Mucosa of descending colon (tissue), 3 donors: ENCODE measurements around the gene SYNE2. TPM values are rescaled to one million over a fixed set of nuclear protein-coding genes. Genes with fewer than 3 reads are reported as not detected.

Experiments used
- ATAC-seq: fragments of 200-7000 bp; cut with Tn5 transposase; one replicate; pipeline ENCODE4 v1.9.1; 2020; ENCODE audit warnings: mild to moderate bottlenecking, moderate library complexity
- DNase-seq, 3 donors: peaks; one replicate each; pipeline ENCODE4 v3.0.0-alpha.2; 2020
- H3K36me3 ChIP-seq: fragments of 200-600 bp; one replicate; pipeline ENCODE4 v1.8.0; 2021; ENCODE audit warnings: low read depth, mild to moderate bottlenecking
- H3K4me1 ChIP-seq: fragments of 200-600 bp; one replicate; pipeline ENCODE4 v1.8.0; 2021; ENCODE audit warnings: low read depth, mild to moderate bottlenecking
- H3K4me3 ChIP-seq: fragments of 200-600 bp; one replicate; pipeline ENCODE4 v1.8.0; 2021; ENCODE audit warnings: mild to moderate bottlenecking
- H3K9me3 ChIP-seq: fragments of 200-600 bp; one replicate; pipeline ENCODE4 v1.8.0; 2021; ENCODE audit warnings: mild to moderate bottlenecking
- CTCF ChIP-seq: fragments of 200-600 bp; IDR thresholded peaks from one replicate; pipeline ENCODE4 v1.8.0; 2022; ENCODE audit warnings: antibody characterized with exemption, mild to moderate bottlenecking
- intact Hi-C, 2 donors: fragments of 100-400 bp; cut with DNase I in 1 of 2; cut with micrococcal nuclease in 1 of 2; formaldehyde crosslinking; loops; one replicate each; pipeline versions ENCODE4 v1.11.0 to v1.11.1; 2022; cut with DNase I, micrococcal nuclease
- total RNA-seq, 3 donors: library from RNA; stranded (reverse); fragmentation: NEBNext Ultra II Directional in 2 of 3; extraction: Animal tissue kit (Norgen Biotek cat#: 25700) in 2 of 3; gene quantifications; one replicate each; pipeline versions ENCODE4 v1.2.1 to v1.2.4, GENCODE V29; 2021 to 2023
- donor health status: DM: no; HTN: no; CAD: no; lungs with moderate emphysema.
- donor health status: DM: no; HTN: no; CAD: no.
- donor health status: DM: no; HTN: yes; CAD: no.

The SYNE2 gene
- total RNA-seq, 3 donors from 2014 or later, result 104 to 215 (median 174) TPM

DNA sequence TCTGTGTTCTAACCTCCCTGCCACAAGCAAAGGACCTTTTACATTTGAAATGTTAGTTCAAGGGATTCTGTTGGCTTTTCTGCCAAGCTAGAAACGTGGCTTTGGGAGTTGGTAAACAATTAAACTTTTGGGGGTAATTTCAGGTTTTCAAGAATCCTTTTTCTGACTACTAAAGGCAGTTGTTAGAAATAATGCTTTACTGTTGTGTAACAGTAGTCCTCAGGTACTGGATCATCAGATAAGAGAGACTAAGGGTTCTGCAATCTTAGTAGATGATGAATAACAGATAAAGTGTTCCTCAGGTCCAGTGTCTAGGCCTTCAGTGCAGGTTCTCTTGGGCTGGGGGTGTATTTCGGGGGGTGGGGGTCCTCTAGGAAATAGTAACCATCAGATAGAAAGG lies 192.3 kb downstream of the SYNE2 start:
- H3K4me3 ChIP-seq, result no peak overlapping the region
- intact Hi-C loops, result no loop called here
- H3K9me3 ChIP-seq, result no peaks in the 10 kb centered on the region
- DNase-seq (no peak), ATAC-seq (no peak)
- no peaks in the 10 kb centered on the region for H3K36me3 ChIP-seq
- no peak for TF ChIP-seq CTCF
- no peaks in the 10 kb centered on the region for H3K4me1 ChIP-seq

- intact Hi-C loops, result no loop called here
- no peak overlapping the region for H3K4me3 ChIP-seq
- ATAC-seq, result no peak
- H3K9me3 ChIP-seq, result no peaks in the 10 kb centered on the region
- H3K36me3 ChIP-seq, result no peaks in the 10 kb centered on the region
- no peaks in the 10 kb centered on the region for H3K4me1 ChIP-seq
- DNase-seq, result no peak
- no peak for TF ChIP-seq CTCF
Observed at GRCh38 chr14:64049616-64050381, 197.0 kb downstream of the SYNE2 start.

DNA sequence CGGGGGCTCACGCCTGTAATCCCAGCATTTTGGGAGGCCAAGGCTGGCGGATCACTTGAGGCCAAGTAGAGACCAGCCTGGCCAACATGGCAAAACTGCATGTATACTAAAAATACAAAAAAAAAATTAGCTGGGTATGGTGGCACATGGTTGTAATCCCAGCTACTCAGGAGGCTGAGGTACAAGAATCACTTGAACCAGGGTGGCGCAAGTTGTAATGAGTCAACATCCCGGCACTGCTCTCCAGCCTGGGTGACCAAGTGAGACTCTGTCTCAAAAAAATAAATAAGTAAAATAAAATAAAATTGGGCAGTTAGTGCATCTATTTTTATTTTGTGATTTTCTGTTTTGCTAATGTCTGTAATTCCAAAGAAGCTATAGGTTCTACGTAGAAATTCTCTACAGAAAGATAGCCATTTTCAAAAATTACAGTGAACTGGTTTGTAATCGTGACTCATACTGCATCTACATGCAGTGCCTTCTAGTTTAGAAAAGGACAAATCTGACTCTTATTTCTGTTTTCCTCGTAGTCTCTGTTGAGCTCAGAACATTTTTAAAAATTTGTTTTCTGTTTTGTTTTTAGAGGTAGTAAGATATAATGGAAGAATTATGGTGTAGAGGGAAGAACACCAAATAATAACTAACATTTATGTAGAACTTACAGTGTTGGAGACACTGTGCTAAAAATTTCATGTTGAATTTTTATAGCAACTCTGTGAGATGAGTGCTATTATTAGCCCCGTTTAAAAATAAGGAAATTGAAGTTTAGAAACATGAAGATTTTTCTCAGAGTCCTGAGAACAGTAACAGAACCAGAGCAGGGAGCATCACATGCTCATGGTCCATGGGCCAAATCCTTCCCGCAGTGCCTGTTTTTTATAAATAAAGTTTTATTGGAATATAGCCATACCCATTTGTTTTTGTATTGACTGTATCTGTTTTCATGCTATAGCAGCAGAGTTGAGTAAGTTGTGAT lies 201.2 kb downstream of the SYNE2 start:
- intact Hi-C loops, result no loop called here
- ATAC-seq (no peak), DNase-seq (no peak)
- no peaks in the 10 kb centered on the region for H3K4me1 ChIP-seq
- no peaks in the 10 kb centered on the region for H3K36me3 ChIP-seq
- H3K9me3 ChIP-seq, result no peaks in the 10 kb centered on the region
- no peak for TF ChIP-seq CTCF
- no peak overlapping the region for H3K4me3 ChIP-seq

- DNase-seq, result no peak
- H3K36me3 ChIP-seq, result no peaks in the 10 kb centered on the region
- ATAC-seq, result peak; percentile 7
- intact Hi-C loops, result no loop called here
- H3K4me1 ChIP-seq, result peaks cover 6% of the 10 kb centered on the region
- no peaks in the 10 kb centered on the region for H3K9me3 ChIP-seq
- no peak for TF ChIP-seq CTCF
- no peak overlapping the region for H3K4me3 ChIP-seq
Observed at GRCh38 chr14:64059454-64060198, 206.8 kb downstream of the SYNE2 start.

GRCh38 chr14:64060199-64060545 lies 207.4 kb downstream of the SYNE2 start:
- no peaks in the 10 kb centered on the region for H3K36me3 ChIP-seq
- intact Hi-C loops, result no loop called here
- TF ChIP-seq CTCF, result no peak
- H3K9me3 ChIP-seq, result no peaks in the 10 kb centered on the region
- no peak overlapping the region for H3K4me3 ChIP-seq
- DNase-seq (peak in 2 of 3 donors; percentile 35 to 47), ATAC-seq (peak; percentile 90)
- peaks cover 6% of the 10 kb centered on the region for H3K4me1 ChIP-seq
